HG02943 (cell line): ENCODE measurements around the gene FCN2.
"Not testable (repeated sequence)": the region's sequence is repeated elsewhere in the genome, so short reads cannot be mapped to it uniquely, and the experiment has no call there.

Source experiments
- ATAC-seq: cut with Tn5 transposase; IDR thresholded peaks from one replicate; pipeline ENCODE4 v1.9.1; 2021; ENCODE audit warnings: mild to moderate bottlenecking, low read depth, moderate library complexity; ENCODE audit not compliant: unreplicated experiment

Gene FCN2

GRCh38 chr9:134846699-134847098 lies 33.9 kb upstream of the FCN2 start:
- no peak for ATAC-seq

- ATAC-seq: no peak
Measured at GRCh38 chr9:134847138-134847537, 33.5 kb upstream of the FCN2 start.

- no peak for ATAC-seq
Measured at GRCh38 chr9:134847752-134848432, 32.7 kb upstream of the FCN2 start.

- ATAC-seq: no peak
Measured at GRCh38 chr9:134848504-134848903, 32.1 kb upstream of the FCN2 start.

- ATAC-seq: no peak
Measured at GRCh38 chr9:134850611-134851010, 30.0 kb upstream of the FCN2 start.

- no peak for ATAC-seq
Measured at GRCh38 chr9:134851020-134851419, 29.6 kb upstream of the FCN2 start.

GRCh38 chr9:134852906-134853654 lies 27.5 kb upstream of the FCN2 start:
- no peak for ATAC-seq

- ATAC-seq: no peak
Measured at GRCh38 chr9:134853893-134854292, 26.7 kb upstream of the FCN2 start.

- no peak for ATAC-seq
Measured at GRCh38 chr9:134854541-134854981, 26.0 kb upstream of the FCN2 start.

GRCh38 chr9:134855231-134855899 lies 25.2 kb upstream of the FCN2 start:
- ATAC-seq: no peak

GRCh38 chr9:134855900-134856377 lies 24.7 kb upstream of the FCN2 start:
- no peak for ATAC-seq

GRCh38 chr9:134857451-134857850 lies 23.2 kb upstream of the FCN2 start:
- not testable (repeated sequence) for ATAC-seq

- peak; percentile 53 for ATAC-seq
Measured at GRCh38 chr9:134858051-134858841, 22.4 kb upstream of the FCN2 start.

- no peak for ATAC-seq
Measured at GRCh38 chr9:134860510-134860909, 20.1 kb upstream of the FCN2 start.

GRCh38 chr9:134861595-134862334 lies 18.8 kb upstream of the FCN2 start:
- no peak for ATAC-seq

GRCh38 chr9:134863306-134863902 lies 17.2 kb upstream of the FCN2 start:
- ATAC-seq: no peak

GRCh38 chr9:134863941-134864820 lies 16.4 kb upstream of the FCN2 start:
- ATAC-seq: no peak

- no peak for ATAC-seq
Measured at GRCh38 chr9:134864821-134865190, 15.8 kb upstream of the FCN2 start.
